8988T (cell line): ENCODE data around the gene LRGUK.

ENCODE experiments used
- DNase-seq: peaks from one replicate; pipeline ENCODE4 v3.0.0; 2011

Gene LRGUK

GRCh38 chr7:134308548-134308947 lies 181.4 kb downstream of the LRGUK start:
- no peak for DNase-seq

DNA sequence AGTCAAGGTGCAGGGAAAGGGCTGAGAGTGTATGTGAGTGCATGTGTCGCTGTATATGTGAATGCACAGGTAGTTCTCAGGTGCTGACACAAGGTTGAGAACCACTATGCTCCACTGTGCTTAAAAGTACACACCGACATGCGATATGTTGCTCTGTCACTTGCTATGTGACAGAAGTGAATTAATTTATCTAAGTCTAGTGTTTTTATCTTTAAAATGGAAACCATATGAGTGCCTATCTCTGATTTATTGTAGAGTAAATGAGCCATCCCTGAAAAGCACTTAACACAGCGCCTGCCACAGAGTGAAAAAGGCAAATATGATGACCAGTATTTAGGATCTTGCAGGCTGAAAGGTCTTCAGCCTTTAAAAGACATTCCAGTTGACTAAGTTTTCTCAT lies 184.7 kb downstream of the LRGUK start:
- no peak for DNase-seq

DNA sequence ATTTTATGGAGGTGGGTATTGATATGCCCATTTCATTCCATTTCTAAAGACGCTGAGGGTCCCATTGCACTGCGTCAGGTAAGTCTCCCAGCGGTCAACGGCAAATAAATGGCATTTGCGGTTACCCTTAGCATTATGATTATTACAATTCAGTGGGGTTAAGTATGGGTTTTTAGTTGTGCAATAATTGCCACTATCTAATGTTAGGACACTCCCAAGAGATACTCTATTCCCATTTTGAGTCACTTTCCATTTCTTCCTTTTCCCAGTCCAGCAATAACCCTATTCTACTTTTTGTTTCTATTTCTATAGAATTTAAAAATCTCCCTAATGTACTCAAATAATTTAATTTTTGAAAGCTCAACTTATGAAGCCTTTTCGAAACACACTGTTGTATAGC lies 185.6 kb downstream of the LRGUK start:
- DNase-seq: no peak

GRCh38 chr7:134313543-134313942 lies 186.4 kb downstream of the LRGUK start:
- DNase-seq: no peak
